ENCODE results near the gene NPPB.

Gene NPPB

DNA sequence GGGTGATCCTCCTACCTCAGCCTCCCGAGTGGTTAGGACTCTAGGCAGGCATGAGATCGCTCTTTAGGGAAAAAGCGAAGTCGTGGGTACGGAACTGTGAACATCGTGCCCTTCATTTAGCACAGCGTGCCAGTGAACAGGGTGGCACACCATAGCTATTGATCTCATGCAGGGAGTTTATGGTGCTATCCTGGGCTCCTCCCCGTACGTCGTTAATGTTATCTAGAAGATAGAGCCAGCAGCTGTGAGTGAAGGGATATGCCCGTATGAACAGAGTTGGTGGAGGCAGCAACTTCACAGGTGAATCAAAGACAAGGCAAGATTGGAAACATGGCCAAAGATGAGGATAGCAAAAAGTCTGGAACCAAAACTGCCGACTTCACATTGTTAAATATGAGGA, 41.6 kb downstream of the NPPB start:
- peak overlapping the region; percentile 86 for H3K27ac Mint-ChIP-seq
- no peaks in the 10 kb centered on the region for H3K27me3 Mint-ChIP-seq
- peaks cover 23 to 57% of the 10 kb centered on the region in 2 donors for H3K4me1 Mint-ChIP-seq
- H3K36me3 Mint-ChIP-seq, result peaks cover 49 to 64% of the 10 kb centered on the region in 2 donors
- DNase-seq (no peak), ATAC-seq (replicated peaks) (no peak)
- H3K4me3 Mint-ChIP-seq, result no peak overlapping the region
- no peaks in the 10 kb centered on the region for H3K9me3 Mint-ChIP-seq

DNA sequence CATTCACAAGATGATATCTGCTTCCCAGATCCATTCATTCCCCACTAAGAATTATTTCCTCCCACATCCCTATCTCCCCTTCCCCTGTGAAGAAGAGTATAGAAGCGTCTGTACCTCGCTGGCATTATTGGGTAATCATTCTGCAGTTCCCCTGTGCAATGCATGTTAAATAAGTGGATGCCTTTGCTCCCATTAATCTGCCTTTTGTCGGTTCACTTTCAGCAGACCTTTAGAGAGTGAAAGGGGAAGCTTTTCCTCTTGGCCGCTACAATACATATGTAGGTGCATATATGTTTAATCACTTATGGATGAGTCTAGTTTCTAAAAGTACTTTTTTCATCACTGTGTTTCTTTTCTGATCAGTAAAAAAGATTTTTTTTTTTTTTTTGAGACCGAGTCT, 45.7 kb downstream of the NPPB start:
- Mint-ChIP-seq H3K4me1 (peaks cover 32 to 79% of the 10 kb centered on the region in 2 donors), H3K27ac (peak overlapping the region; percentile 75), H3K4me3 (peak overlapping the region in 1 of 2 donors; percentile 39), H3K36me3 (peaks cover 55 to 66% of the 10 kb centered on the region in 2 donors), H3K27me3 (no peaks in the 10 kb centered on the region), H3K9me3 (no peaks in the 10 kb centered on the region)
- ATAC-seq (replicated peaks) (no peak), DNase-seq (no peak)

Data from stimulated activated naive B cell treated with anti-CD40 and anti-IgM and Interleukin-4, amounts not matched to agents 10 μg/mL and 1 μg/mL and 100 μg/mL, for 72 hours (primary cell).